Measurements from ENCODE around the gene ADGRG6. TPM values are rescaled to one million over a fixed set of nuclear protein-coding genes. Genes with fewer than 3 reads are reported as not detected.
A peak's percentile ranks its signal among the peaks of the same experiment; 100 is the strongest.

The ADGRG6 gene
- total RNA-seq, 2 donors from 2014 or later, result 7.5 to 38.6 TPM

- no peak for DNase-seq
- Histone ChIP-seq H3K36me3 (replicated peaks in 1 of 2; ENCODE audit: insufficient read depth in 1 of 2, low read depth in 2 of 2) (no peaks in the 10 kb centered on the region), H3K9me3 (no peaks in the 10 kb centered on the region), H3K27me3 (no peaks in the 10 kb centered on the region), H3K4me1 (no peaks in the 10 kb centered on the region), H3K27ac (no peak overlapping the region), H3K4me3 (no peak overlapping the region)
- intact Hi-C loops (cut with DNase I), result loop anchor here (10.0 kb wide), 1 partner anchor 954 kb away; no protein-coding TSS in a partner anchor
- WGBS, 2 donors, result 27 to 47% methylated on average over 1 of the region's 1 CpG
- TF ChIP-seq POLR2A (IDR thresholded peaks at IDR 0.05) (no peak), CTCF (IDR thresholded peaks at IDR 0.05) (no peak)
- ATAC-seq, result no peak
Observed at GRCh38 chr6:142470421-142470820, 168.6 kb downstream of the ADGRG6 start.

- Histone ChIP-seq H3K36me3 (replicated peaks in 1 of 2; ENCODE audit: insufficient read depth in 1 of 2, low read depth in 2 of 2) (no peaks in the 10 kb centered on the region), H3K9me3 (no peaks in the 10 kb centered on the region), H3K27me3 (no peaks in the 10 kb centered on the region), H3K27ac (no peak overlapping the region), H3K4me3 (no peak overlapping the region), H3K4me1 (no peaks in the 10 kb centered on the region)
- TF ChIP-seq CTCF (IDR thresholded peaks at IDR 0.05) (peak; percentile 22 to 94 (median 80)), POLR2A (IDR thresholded peaks at IDR 0.05) (no peak)
- DNase-seq, result peak in 3 of 4 donors; percentile 12 to 23 (median 19)
- WGBS, 2 donors, result 2 to 5% methylated on average over 13 of the region's 13 CpGs
- intact Hi-C loops (cut with DNase I), result loop anchor here (10.0 kb wide), 1 partner anchor 950 kb away; no protein-coding TSS in a partner anchor
- ATAC-seq, result no peak
Observed at GRCh38 chr6:142474531-142475289, 172.9 kb downstream of the ADGRG6 start.

- Histone ChIP-seq H3K27ac (no peak overlapping the region), H3K9me3 (no peaks in the 10 kb centered on the region), H3K4me3 (no peak overlapping the region), H3K4me1 (no peaks in the 10 kb centered on the region), H3K27me3 (no peaks in the 10 kb centered on the region), H3K36me3 (replicated peaks in 1 of 2; ENCODE audit: insufficient read depth in 1 of 2, low read depth in 2 of 2) (no peaks in the 10 kb centered on the region)
- no peak for TF ChIP-seq CTCF (IDR thresholded peaks at IDR 0.05)
- no peak for TF ChIP-seq POLR2A (IDR thresholded peaks at IDR 0.05)
- ATAC-seq, result no peak
- 71 to 76% methylated on average over 2 of the region's 2 CpGs for WGBS, 2 donors
- no peak for DNase-seq
- intact Hi-C loops (cut with DNase I), result loop anchor here (10.0 kb wide), 1 partner anchor 948 kb away; no protein-coding TSS in a partner anchor
Observed at GRCh38 chr6:142476452-142476851, 174.6 kb downstream of the ADGRG6 start.

GRCh38 chr6:142478117-142478516, 176.3 kb downstream of the ADGRG6 start:
- no peak overlapping the region for H3K27ac ChIP-seq
- H3K9me3 ChIP-seq, result no peaks in the 10 kb centered on the region
- TF ChIP-seq POLR2A (IDR thresholded peaks at IDR 0.05) (no peak), CTCF (IDR thresholded peaks at IDR 0.05) (no peak)
- H3K36me3 ChIP-seq (replicated peaks in 1 of 2; ENCODE audit: insufficient read depth in 1 of 2, low read depth in 2 of 2), result no peaks in the 10 kb centered on the region
- intact Hi-C loops (cut with DNase I), result loop anchor here (10.0 kb wide), 1 partner anchor 947 kb away; no protein-coding TSS in a partner anchor
- ATAC-seq, result no peak
- 86 to 96% methylated on average over 2 of the region's 2 CpGs for WGBS, 2 donors
- H3K4me1 ChIP-seq, result no peaks in the 10 kb centered on the region
- no peak overlapping the region for H3K4me3 ChIP-seq
- DNase-seq, result no peak
- no peaks in the 10 kb centered on the region for H3K27me3 ChIP-seq

All from body of pancreas (tissue), 4 donors.